ENCODE measurements around the gene SGK1.

The SGK1 gene

GRCh38 chr6:134169871-134170486 is 147.9 kb downstream of the SGK1 start:
- no peak for DNase-seq (ENCODE audit: low read depth)

DNA sequence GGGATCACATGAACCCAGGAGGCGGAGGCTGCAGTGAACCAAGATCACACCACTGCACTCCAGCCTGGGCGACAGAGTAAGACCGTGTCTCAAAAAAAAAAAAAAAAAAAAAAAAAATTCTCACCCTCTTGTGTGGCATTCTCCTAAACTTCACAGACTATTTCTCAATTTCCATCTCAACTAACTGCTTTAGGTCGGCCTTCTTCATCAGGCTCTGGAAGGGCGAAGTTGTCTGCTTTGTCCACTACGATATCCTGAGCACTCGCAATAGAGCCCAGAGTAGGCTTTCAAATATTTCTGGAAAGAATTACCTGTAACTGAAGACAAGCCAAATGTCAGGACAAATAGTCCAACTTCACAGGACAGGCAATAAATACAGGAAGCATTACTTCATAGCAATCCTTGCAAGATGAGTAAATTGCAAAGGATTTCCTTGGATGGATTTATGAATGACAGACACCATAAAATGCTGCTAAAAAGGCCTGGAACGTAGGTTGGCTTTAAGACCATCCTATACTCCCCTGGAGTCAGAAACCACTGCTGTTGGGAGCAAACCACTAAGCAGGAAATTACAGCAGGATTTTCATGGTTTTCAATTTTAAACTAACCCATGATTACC is 149.2 kb downstream of the SGK1 start:
- DNase-seq (ENCODE audit: low read depth): no peak

DNA sequence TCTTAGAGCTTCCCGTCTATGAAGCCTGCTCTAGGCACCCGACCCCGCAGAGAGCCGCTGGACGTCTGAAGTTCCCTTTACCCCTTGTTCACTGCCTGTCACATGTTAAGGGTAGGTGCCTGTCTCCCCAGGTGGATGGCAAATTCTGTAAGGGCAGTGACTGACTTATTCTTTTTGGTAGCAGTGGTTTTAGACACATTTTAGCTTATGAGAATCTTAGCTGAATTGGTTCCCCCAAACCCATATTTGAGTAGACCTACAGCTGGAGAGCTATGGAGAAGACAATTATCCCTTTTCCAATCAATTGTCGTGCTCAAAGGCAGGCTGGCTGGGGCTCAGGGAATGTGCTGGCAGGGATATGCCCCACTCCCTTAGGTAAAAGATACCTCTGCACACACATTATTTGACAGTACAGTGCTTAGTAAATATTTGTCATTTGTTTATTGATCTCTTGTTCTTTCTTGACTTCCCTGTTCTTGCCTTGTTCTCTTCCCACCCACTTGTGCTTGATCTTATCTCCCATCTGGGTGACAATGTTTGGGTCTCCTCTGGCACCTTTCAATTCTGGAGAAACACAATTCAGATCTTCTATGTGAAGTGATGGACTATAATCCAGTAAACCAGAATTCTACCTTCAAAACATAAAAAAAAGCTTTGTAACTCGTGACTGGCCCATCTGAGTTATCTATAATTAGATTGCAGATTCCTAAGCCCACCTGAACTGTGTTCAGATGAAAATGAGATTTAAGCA is 151.2 kb downstream of the SGK1 start:
- no peak for DNase-seq (ENCODE audit: low read depth)

DNA sequence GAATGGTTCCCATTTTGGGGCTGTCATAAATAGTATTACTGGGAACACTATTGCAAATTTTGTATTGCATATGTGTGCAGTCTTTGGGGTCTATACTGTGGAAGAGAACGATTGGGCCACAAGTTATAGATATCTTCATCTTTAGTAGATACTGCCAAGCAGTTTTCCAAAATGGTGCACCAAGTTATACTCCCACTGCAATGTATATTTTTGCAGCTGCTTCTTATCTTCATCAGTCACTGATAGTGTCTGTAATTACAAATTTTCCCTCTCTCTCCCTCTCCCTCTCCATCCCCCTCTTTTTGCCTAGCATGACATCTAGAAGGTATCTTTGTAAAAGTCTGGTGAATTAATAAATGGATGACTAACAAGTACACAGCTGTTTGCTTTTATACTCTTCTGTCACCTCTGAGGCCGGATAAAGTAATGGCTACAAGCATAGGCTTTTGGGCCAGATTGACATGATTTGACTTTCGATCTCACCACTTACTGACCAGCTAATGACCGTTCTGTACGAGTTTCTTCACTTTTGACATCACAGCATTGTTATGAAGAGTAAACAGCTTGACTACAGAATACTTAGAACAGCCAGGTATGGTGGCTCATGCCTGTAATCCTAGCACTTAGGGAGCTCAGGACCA is 152.2 kb downstream of the SGK1 start:
- no peak for DNase-seq (ENCODE audit: low read depth)

DNA sequence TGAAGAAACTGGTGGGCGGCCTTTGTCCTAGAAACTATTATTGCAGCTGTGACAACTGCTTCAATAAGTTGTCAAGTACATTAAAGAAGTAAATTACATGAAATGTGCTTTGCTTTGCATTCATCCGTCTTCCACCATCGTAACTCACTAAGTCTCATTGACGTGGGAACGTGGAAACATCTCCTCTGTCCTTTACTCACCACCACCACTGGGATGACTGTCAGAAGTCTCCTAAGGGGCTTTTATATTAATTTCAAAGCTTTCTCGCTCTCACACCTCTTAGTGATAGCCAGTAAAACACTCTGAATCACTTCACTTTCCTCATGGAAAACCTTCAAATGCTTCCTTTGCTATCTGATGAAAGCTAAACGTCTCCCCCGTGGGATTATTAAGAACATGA is 153.6 kb downstream of the SGK1 start:
- no peak for DNase-seq (ENCODE audit: low read depth)

DNA sequence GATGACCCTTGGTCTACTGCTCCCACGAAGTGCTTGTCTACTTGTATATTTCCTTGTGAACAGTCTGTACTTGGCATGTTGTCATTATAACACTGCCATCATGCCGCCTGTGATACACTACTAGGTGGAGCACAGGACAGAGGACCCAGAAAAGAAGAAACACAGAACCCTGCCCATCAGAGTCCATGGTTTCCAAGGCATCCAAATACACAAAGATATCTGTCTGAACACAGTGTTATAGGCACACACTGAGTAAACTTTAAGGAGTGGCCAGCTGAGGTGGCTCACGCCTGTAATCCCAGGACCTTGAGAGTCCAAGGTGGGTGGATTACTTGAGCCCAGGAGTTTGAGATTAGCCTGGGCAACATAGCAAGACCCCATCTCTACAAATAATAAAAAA is 155.0 kb downstream of the SGK1 start:
- DNase-seq (ENCODE audit: low read depth): no peak

DNA sequence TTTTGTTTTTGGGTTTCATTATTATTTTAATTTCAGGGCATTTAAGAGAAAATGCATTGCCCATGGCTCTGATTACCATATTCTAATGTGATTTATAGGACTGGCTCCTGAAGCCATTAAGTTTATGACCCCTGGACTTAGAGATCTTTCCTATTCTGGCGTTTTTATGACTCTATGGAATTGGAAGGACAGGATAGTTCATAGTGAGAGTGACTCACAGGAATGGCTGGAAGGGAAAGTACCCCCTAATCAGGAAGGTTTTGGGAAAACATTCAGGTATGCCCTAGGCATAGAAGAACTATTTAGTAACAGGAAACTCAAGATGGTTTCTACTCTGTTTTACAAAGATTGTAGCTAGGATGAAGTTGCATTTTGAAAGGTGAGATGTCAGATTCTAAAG is 156.9 kb downstream of the SGK1 start:
- no peak for DNase-seq (ENCODE audit: low read depth)

DNA sequence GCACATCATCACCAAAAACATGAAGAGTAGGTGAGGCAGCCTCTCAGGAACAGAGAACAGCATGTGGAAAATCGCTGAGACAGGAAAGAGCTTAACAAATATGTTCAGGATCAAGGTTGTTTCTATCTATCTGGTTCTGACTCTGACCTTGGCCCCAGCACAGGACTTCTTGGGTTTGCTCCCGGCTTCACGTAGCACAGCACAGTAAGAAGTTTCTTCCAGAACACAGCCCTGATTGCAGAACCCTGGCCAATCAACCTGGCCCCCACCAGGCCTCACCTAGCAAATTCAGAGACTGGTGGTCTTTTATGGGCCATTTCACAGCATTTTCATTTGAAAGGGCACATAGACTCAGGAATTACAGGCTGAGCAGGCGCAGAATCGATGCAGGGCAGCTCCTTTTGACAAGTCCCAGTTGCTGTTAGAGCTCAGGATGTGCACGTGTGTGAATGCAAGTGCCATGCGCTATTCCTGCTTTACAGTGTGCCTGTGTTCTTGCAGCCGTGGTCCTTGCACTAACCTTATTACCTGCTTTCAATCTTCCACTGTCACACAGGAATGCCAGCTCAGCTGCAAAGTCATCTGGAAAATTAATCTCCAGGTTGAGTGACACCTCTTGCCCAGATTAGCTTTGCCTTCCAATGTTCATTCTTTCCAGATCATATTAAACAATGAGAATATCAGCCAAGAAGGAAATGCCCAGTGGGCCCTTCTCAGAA is 165.0 kb downstream of the SGK1 start:
- no peak for DNase-seq (ENCODE audit: low read depth)

DNA sequence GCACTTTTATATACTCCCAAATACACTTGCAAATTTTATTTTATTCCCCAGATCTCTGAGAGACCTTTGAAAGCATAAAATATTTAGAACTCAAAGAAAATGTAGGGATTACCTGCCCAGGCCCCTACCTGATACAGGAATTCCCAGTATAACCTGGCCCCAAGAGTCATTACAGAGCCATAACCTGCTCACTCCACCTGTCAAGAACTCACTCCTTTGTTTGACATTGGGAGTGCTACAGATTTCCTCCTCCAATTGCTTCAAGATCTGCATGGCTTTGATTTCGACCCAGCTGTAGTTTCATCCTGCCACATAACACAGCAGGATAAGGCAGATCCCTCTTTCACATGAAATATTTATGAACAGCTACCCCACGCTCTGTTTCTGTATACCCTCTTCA is 169.3 kb downstream of the SGK1 start:
- DNase-seq (ENCODE audit: low read depth): no peak

- DNase-seq (ENCODE audit: low read depth): no peak
These were observed 170.8 kb downstream of the SGK1 start for GRCh38 chr6:134147034-134147533.

DNA sequence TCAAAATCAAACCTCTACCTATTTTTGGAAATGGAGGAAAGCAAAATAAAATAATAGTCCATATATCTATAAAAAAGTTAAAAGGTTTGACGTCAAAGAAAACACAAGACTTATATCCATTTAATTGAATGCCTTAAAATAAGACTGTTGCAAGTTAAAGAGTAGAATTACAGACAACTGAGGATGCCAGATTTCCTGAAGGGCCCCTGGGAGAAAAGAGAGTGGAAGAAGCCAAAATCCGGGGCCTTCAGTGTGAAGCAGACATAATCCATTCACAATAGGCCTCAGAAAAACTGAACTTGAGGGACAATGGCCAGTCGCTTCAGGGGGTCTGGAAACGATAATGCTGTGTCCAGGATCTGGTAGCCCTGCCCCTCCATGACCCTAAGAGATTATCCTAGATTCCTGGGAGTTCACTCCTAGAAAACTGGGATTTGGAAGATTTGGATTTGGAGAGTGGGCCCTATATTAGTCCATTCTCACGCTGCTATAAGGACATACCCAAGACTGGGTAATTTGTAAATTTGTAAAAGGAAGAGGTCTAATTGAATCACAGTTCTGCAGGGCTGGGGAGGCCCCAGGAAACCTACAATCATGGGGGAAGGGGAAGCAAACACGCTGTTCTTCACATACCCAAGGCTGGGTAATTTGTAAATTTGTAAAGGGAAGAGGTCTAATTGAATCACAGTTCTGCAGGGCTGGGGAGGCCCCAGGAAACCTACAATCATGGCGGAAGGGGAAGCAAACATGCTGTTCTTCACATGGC is 171.5 kb downstream of the SGK1 start:
- DNase-seq (ENCODE audit: low read depth): no peak

DNA sequence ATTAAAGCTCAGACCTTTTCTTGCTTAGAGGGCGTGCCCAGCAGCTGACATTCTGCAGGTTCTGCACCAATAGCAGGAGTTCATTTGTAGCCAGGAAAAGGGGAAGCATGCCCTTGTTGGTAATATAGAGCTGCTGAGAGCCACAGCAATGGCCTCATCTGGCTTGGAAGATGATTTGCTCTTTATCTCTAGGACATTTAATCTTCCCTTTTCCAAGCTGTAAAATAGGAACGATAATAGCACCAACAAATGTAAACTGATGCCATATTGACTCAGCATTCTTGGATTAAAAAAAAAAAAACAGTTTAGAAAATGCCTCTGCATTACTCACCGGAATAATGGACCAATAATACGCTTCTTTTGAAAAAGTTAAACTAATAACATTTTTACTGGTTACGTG is 172.1 kb downstream of the SGK1 start:
- no peak for DNase-seq (ENCODE audit: low read depth)

- no peak for DNase-seq (ENCODE audit: low read depth)
These were observed 179.5 kb downstream of the SGK1 start for GRCh38 chr6:134138226-134138975.

GRCh38 chr6:134134654-134135053 is 183.3 kb downstream of the SGK1 start:
- no peak for DNase-seq (ENCODE audit: low read depth)

GRCh38 chr6:134132494-134133141 is 185.3 kb downstream of the SGK1 start:
- DNase-seq (ENCODE audit: low read depth): no peak

DNA sequence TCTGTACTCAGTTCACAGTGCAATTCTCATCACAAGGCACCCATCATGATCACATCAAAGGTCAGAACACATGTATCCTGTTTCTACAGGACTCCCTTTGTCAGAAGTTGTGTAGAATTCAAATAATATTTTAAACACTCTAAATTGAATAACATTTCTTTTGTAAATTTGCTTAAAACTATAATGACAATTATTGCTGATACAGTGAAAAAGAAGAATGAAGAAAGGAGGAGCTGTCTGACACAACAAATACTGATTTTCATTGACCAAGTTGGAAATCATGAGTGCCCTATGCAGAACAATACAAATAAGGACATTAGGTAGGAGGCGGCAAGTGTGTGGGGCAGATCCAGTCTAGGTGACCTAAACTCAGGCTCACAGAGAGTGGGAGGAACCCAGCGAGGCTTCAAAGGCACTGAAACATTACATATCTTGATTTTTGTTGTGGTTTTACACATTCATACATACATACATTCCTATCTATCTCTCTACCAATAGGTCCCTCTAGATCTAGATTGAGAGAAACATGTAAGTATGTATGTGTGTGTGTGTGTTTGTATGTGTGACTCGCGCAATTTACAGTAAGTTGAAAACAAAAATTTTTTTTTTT is 186.3 kb downstream of the SGK1 start:
- DNase-seq (ENCODE audit: low read depth): no peak

DNA sequence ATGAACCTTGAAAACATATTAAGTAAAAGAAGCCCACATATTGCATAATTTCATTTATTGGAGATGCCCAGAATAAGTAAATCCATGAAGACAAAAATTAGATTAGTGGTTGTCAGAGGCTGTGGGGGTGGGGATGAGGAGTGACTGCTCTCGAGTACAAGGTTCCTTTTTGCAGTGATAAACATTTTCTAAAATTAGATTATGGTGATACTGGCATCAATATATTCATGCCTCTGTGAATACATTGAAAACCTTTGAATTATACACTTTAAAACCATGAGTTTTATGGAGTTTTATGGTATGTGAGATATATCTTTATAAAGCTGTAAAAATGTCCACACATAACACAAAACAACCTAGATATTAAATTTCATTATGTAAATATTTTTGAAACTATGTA is 189.8 kb downstream of the SGK1 start:
- DNase-seq (ENCODE audit: low read depth): no peak

GRCh38 chr6:134123666-134124208 is 194.2 kb downstream of the SGK1 start:
- no peak for DNase-seq (ENCODE audit: low read depth)

DNA sequence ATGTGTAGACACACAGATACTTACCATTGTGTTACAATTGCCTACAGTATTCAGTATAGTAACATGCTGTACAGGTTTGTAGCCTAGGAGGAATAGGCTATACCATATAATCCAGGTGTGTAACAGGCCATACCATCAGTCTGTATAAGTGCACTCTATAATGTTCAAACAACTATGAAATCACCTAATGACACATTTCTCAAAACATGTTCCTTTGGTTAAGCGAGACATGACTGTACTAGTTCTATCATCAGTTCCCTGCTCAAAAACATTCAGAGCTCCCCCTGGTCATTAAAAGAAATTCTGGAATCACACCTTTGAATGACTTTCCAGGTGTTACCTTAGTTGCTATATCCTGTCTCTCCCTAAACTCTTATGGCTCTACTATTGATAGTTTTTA is 195.1 kb downstream of the SGK1 start:
- no peak for DNase-seq (ENCODE audit: low read depth)
